Smooth muscle cell (in vitro differentiated cells): ENCODE data around the gene CCL23. TPM values are rescaled to one million over a fixed set of nuclear protein-coding genes. Genes with fewer than 3 reads are reported as not detected.

ENCODE experiments used
- DNase-seq: peaks from one replicate; lab custom pipeline; 2025; ENCODE audit not compliant: unreplicated experiment; lab: John Stamatoyannopoulos, UW
- H2AFZ ChIP-seq: fragments of 200-600 bp; sonication (generic); 2 replicates; pipeline ENCODE4 v1.6.0; 2016; ENCODE audit warnings: antibody characterized with exemption, low read depth, mild to moderate bottlenecking
- H3F3A ChIP-seq: fragments of 200-600 bp; sonication (generic); 2 replicates; pipeline ENCODE4 v1.6.0; 2017; ENCODE audit warnings: antibody characterized with exemption, low read depth
- H3K27ac ChIP-seq: fragments of 200-600 bp; sonication (generic); 2 replicates; pipeline ENCODE4 v1.5.1; 2016; ENCODE audit warnings: low read depth, mild to moderate bottlenecking
- H3K27me3 ChIP-seq: fragments of 200-600 bp; sonication (generic); 2 replicates; pipeline ENCODE4 v1.6.1; 2016; ENCODE audit warnings: low read depth, mild to moderate bottlenecking
- H3K36me3 ChIP-seq: fragments of 200-600 bp; sonication (generic); 2 replicates; pipeline ENCODE4 v1.5.1; 2016; ENCODE audit warnings: low read depth
- H3K4me1 ChIP-seq: fragments of 200-600 bp; sonication (generic); 2 replicates; pipeline ENCODE4 v1.5.1; 2016; ENCODE audit warnings: low read depth
- H3K4me2 ChIP-seq: fragments of 200-600 bp; sonication (generic); 2 replicates; pipeline ENCODE4 v1.6.0; 2016; ENCODE audit warnings: mild to moderate bottlenecking
- H3K4me3 ChIP-seq: fragments of 200-600 bp; sonication (generic); 2 replicates; pipeline ENCODE4 v1.5.1; 2016; ENCODE audit warnings: mild to moderate bottlenecking
- H3K79me2 ChIP-seq: fragments of 200-600 bp; sonication (generic); 2 replicates; pipeline ENCODE4 v1.6.0; 2016; ENCODE audit warnings: low read depth, mild to moderate bottlenecking
- H3K9ac ChIP-seq: fragments of 200-600 bp; sonication (generic); 2 replicates; pipeline ENCODE4 v1.6.0; 2016; ENCODE audit warnings: low read depth
- H3K9me3 ChIP-seq: fragments of 200-600 bp; sonication (generic); replicated peaks from 2 replicates; pipeline ENCODE4 v1.5.1; 2016; ENCODE audit warnings: low read depth
- H4K20me1 ChIP-seq: fragments of 200-600 bp; sonication (generic); 2 replicates; pipeline ENCODE4 v1.6.0; 2016; ENCODE audit warnings: low read depth
- CTCF ChIP-seq: fragments of 200-600 bp; sonication (generic); IDR thresholded peaks from 2 replicates; pipeline ENCODE4 v1.5.1; 2017; ENCODE audit warnings: borderline replicate concordance, mild to moderate bottlenecking, antibody characterized with exemption; ENCODE audit not compliant: insufficient read depth, poor library complexity, severe bottlenecking
- WGBS: methylation state at CpG from one replicate; pipeline ENCODE4 v1.1.7; 2016; ENCODE audit warnings: low lambda C conversion rate; 5-methylcytosine and 5-hydroxymethylcytosine counted together
- polyA plus RNA-seq: library from polyadenylated mRNA; unstranded; fragments of >200 nt; fragmentation: Nextera tagmentation; extraction: Ambion mirVana; gene quantifications from 2 replicates; pipeline ENCODE4 v1.2.1, GENCODE V29; 2016
- total RNA-seq: library from RNA; depleted of rRNA; stranded (reverse); fragments of >200 nt; gene quantifications from 2 replicates; pipeline ENCODE4 v1.2.3, GENCODE V29; 2014

The CCL23 gene
- total and polyA plus RNA-seq, 2 experiments from 2014 or later, result not detected

GRCh38 chr17:35973333-35974260 lies 44.2 kb downstream of the CCL23 start:
- H3K9me3 ChIP-seq, result no peaks in the 10 kb centered on the region
- no peak overlapping the region for H3K9ac ChIP-seq
- H3F3A ChIP-seq, result no peaks in the 10 kb centered on the region
- H4K20me1 ChIP-seq, result no peaks in the 10 kb centered on the region
- H3K36me3 ChIP-seq, result no peaks in the 10 kb centered on the region
- no peak overlapping the region for H3K27ac ChIP-seq
- 54% methylated on average over 10 of the region's 10 CpGs for WGBS
- H3K4me2 ChIP-seq, result no peak overlapping the region
- TF ChIP-seq CTCF, result no peak
- H2AFZ ChIP-seq, result no peak overlapping the region
- H3K79me2 ChIP-seq, result no peaks in the 10 kb centered on the region
- peaks cover 7% of the 10 kb centered on the region for H3K27me3 ChIP-seq
- DNase-seq, result no peak
- no peak overlapping the region for H3K4me3 ChIP-seq
- H3K4me1 ChIP-seq, result no peaks in the 10 kb centered on the region

DNA sequence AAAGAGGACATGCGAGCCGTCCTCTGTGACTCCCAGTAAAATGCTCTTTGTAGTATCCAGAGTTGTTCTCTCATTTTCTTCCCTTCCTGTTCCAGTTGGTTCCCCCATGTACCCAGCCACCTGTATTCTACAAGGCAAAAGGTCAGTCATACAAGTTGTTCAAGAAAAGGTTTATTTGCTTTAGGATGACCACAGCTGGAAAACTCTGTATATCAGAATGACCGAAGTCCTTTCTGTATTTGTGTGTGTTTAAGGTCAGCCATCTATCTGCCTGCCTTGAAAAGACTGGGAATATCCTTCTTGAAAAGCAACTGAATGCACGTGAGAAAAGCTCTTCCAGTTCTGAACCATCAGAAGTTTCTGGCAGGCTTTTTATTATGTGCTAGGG lies 44.8 kb downstream of the CCL23 start:
- no peak overlapping the region for H2AFZ ChIP-seq
- 88% methylated on average over 4 of the region's 4 CpGs for WGBS
- H3K9ac ChIP-seq, result no peak overlapping the region
- H3K79me2 ChIP-seq, result no peaks in the 10 kb centered on the region
- no peak overlapping the region for H3K4me2 ChIP-seq
- no peaks in the 10 kb centered on the region for H3K9me3 ChIP-seq
- no peak for DNase-seq
- H3K4me3 ChIP-seq, result no peak overlapping the region
- H3K27me3 ChIP-seq, result peaks cover 7% of the 10 kb centered on the region
- TF ChIP-seq CTCF, result no peak
- H4K20me1 ChIP-seq, result no peaks in the 10 kb centered on the region
- H3K36me3 ChIP-seq, result no peaks in the 10 kb centered on the region
- H3K4me1 ChIP-seq, result no peaks in the 10 kb centered on the region
- no peaks in the 10 kb centered on the region for H3F3A ChIP-seq
- no peak overlapping the region for H3K27ac ChIP-seq

DNA sequence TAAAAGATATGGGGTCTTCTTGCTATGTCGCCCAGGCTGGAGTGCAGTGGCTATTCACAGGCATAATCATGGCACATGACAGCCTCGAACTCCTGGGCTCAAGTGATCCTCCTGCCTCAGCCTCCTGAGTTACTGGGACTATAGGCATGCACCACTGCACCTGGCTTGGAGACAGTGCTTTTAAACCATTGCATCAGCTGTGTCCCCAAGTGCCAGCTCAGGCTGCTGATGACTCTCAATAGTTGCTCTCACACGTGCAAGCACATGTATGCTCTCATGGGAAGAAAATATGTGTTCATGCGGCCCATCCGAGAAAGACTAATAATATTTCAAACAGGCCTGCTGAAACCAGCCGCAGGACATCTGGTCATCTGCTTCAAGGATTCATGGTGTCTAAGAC lies 45.2 kb downstream of the CCL23 start:
- H3F3A ChIP-seq, result no peaks in the 10 kb centered on the region
- H4K20me1 ChIP-seq, result no peaks in the 10 kb centered on the region
- peaks cover 7% of the 10 kb centered on the region for H3K27me3 ChIP-seq
- no peak overlapping the region for H3K9ac ChIP-seq
- no peak overlapping the region for H3K4me3 ChIP-seq
- H3K36me3 ChIP-seq, result no peaks in the 10 kb centered on the region
- no peaks in the 10 kb centered on the region for H3K79me2 ChIP-seq
- WGBS, result 67% methylated on average over 6 of the region's 6 CpGs
- DNase-seq, result no peak
- no peak overlapping the region for H3K27ac ChIP-seq
- no peaks in the 10 kb centered on the region for H3K9me3 ChIP-seq
- no peaks in the 10 kb centered on the region for H3K4me1 ChIP-seq
- H2AFZ ChIP-seq, result no peak overlapping the region
- no peak overlapping the region for H3K4me2 ChIP-seq
- no peak for TF ChIP-seq CTCF

- no peak overlapping the region for H3K4me3 ChIP-seq
- H3K27me3 ChIP-seq, result peaks cover 7% of the 10 kb centered on the region
- no peak overlapping the region for H3K27ac ChIP-seq
- H3K9me3 ChIP-seq, result no peaks in the 10 kb centered on the region
- H3K4me1 ChIP-seq, result no peaks in the 10 kb centered on the region
- H4K20me1 ChIP-seq, result no peaks in the 10 kb centered on the region
- 19% methylated on average over 1 of the region's 1 CpG for WGBS
- DNase-seq, result no peak
- TF ChIP-seq CTCF, result no peak
- H3K79me2 ChIP-seq, result no peaks in the 10 kb centered on the region
- no peak overlapping the region for H3K4me2 ChIP-seq
- H3F3A ChIP-seq, result no peaks in the 10 kb centered on the region
- H3K36me3 ChIP-seq, result no peaks in the 10 kb centered on the region
- no peak overlapping the region for H2AFZ ChIP-seq
- no peak overlapping the region for H3K9ac ChIP-seq
Observed at GRCh38 chr17:35972066-35972465, 45.7 kb downstream of the CCL23 start.
